Suprapubic skin (tissue), 3 donors: Measurements from ENCODE around the gene PLCB1.

Experiments used
- EP300 ChIP-seq: sonication (generic); formaldehyde crosslinking; IDR thresholded peaks from one replicate; pipeline ENCODE4 v1.6.1; 2017; ENCODE audit warnings: antibody characterized with exemption
- POLR2A ChIP-seq, 2 donors: fragments of 450-650 bp; IDR thresholded peaks; one replicate each; pipeline ENCODE4 v1.6.1; 2017; ENCODE audit warnings: antibody characterized with exemption in 2 of 2, mild to moderate bottlenecking in 2 of 2, moderate library complexity in 2 of 2
- TF ChIP-seq, protein P1 (sequence below), 2 donors: fragments of 200-600 bp in 1 of 2; fragments of 450-650 bp in 1 of 2; sonication (generic) in 1 of 2; IDR thresholded peaks; one replicate each; pipeline ENCODE4 v1.5.1; 2016 to 2019; ENCODE audit warnings: antibody characterized with exemption in 2 of 2, mild to moderate bottlenecking in 1 of 2, moderate library complexity in 1 of 2

DNA sequence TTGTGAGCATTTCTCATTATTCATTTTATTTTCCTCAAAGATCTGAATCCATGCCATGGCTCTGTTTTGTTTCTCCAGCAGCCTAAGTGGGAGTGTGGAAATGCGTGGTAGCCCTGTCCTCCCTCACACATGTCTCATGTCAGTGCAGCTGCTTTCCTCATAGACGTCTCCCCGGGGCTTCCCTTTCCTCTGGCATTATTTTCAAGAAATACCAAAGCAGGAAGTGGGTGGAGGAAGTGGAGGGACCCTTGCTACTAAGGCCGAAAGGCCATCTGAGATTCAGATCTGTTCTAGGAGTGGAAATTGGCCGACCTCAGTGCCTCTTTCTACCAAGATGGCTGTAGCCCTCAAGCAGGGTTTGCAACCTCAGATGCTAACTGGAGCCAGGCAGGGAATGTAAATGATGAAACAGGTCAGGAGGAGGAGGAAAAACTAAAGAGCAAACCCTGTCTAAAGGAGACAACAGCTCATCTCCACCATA, 515.9 kb downstream of the PLCB1 start:
- TF ChIP-seq, protein P1, sequence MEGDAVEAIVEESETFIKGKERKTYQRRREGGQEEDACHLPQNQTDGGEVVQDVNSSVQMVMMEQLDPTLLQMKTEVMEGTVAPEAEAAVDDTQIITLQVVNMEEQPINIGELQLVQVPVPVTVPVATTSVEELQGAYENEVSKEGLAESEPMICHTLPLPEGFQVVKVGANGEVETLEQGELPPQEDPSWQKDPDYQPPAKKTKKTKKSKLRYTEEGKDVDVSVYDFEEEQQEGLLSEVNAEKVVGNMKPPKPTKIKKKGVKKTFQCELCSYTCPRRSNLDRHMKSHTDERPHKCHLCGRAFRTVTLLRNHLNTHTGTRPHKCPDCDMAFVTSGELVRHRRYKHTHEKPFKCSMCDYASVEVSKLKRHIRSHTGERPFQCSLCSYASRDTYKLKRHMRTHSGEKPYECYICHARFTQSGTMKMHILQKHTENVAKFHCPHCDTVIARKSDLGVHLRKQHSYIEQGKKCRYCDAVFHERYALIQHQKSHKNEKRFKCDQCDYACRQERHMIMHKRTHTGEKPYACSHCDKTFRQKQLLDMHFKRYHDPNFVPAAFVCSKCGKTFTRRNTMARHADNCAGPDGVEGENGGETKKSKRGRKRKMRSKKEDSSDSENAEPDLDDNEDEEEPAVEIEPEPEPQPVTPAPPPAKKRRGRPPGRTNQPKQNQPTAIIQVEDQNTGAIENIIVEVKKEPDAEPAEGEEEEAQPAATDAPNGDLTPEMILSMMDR (IDR thresholded peaks at IDR 0.05) = no peak
- TF ChIP-seq POLR2A (IDR thresholded peaks at IDR 0.05) = no peak
- TF ChIP-seq EP300 = no peak
